AG08396 (cell line): Measurements from ENCODE around the gene EPOP.
A peak's percentile ranks its signal among the peaks of the same experiment; 100 is the strongest.

Experiments used
- DNase-seq: peaks from one replicate; pipeline ENCODE4 v3.0.0; 2012; ENCODE audit warnings: low spot score, mixed read lengths

Gene EPOP

DNA sequence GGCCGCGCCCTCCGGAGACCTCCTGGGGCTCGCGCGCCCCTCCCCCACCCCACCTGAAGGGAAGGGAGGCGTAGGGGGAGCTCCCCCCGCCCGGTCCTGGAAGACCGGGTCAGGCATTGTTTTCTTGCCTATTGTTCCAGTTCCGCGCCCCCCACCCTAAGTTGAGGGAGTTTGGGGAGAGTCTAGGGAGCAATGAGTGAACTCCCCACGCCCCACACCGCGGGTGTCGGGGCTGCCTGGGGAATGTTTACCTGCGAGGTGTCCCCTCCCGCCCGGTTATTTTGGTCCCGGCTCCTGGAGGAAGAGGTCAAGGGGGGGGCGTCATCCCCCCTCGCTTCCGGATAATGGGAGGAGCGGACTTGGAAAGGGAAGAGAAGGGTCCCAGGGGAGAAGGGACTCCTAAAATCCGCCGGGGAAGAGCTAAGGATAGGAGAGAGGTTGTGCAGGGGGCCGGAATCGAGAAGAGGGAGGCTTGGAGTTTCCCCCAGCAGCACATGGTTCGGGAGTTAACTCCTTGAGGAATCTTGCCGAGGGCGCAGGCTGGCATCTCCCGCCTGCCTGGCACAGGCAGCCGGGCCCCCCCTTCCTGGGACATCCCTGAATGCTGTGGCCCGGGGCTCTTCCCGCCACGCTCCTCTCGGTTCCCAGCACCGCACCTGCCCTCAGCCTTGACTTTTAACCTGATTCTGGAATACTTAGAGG is 31.2 kb upstream of the EPOP start:
- DNase-seq = peak; percentile 45

DNA sequence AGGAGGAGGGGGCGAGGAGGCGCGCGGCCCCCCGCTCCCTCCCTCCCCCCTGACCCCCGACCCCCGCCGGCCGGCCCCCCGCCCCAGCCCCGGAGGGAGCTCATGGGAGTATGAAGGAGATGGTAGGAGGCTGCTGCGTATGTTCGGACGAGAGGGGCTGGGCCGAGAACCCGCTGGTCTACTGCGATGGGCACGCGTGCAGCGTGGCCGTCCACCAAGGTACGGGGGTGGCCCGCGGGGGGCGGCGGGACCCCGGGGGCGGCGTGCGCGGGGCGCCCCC is 30.7 kb upstream of the EPOP start:
- DNase-seq = peak; percentile 64

DNA sequence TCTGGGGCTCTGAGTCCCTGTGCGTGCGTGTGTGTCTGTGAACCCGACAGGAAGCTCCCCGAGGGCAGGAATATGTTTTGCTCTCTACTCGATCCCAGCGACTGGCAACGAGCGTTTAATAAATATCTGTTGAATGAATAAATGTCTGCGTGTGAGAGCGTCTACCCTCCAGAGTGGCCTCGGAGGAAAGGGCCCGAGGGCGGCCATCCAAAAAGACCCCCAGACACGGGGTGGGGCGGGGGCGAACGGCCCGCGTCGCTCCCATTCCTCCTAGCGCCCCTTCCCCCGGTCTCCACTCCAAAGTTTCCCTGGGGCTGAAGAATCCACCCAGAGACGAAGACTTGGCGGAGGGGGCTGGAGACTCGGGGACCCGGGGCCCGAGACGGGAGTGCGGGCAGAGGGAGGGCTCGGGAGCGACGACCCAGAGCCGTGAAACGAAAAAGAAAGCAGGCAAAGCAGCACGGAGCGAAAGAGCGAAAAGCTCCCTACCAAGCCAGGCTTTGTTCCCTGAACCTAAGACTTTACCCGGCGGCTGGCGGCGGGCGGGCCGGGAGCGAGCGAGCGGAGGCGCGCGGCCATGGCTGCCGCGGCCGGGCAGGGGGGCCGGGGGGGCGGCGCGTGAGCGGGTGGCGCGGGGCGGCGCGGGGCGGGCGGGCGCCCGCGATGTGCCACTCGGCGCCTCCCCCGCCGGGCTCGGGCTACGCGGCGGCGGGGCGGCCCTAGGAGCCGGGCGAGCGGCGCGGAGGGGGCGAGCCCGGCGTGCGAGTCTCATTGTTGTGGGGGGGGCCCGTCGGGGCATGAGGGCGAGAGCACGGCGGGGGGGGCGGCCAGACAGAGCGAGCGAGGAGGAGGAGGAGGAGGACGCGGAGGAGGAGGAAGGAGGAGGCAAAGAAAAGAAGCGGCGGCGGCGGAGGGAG is 30.1 kb upstream of the EPOP start, which contains the start of gene MLLT6:
Gene MLLT6, plus strand, starts transcription at position 668 of the 917 bp plus-strand sequence. CDS start 360 bp downstream, outside the sequence.
- DNase-seq = peak; percentile 92

DNA sequence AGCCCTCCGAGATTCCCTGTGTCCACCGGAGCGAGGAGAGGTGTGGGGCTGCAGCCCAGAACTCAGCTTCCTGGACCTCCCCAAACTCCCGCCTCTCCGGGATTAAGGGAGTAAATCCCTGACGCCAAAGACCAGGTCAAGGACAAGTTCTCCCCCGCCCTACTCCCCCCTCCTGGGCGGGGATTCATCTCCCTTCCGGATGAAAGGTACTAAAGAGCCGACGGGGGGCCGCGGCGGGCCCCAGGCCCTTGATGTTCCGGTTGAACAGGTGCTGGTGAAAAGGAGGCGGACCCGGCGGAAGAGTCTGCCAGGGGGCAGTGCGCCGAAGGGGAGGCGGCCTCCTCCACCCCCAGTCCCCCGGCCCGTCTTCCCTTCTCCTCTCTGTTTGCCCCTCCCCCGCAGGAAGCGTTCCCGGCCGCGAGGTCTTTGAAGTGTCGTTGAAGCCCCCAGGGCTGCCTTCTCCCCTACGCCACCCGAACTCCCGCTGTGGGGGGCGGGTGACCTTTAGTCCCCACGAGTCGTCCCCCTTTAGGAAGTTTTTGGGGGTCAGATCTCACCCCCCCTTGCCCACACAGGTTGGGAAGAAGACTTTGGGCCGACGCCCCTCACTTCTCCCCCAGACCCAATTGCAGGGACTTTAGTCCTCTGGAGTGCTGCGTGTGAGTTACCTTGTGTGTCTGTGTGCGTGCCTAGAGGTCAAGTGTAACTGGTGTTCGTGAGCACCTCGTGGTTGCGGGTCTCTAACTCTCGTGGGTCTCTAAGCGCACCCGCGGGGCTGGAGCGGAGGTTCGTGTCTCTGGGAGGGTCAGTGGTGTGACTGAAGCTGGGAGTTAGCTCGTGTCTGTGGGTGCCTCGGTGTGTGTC is 29.2 kb upstream of the EPOP start:
- DNase-seq = peak; percentile 46

DNA sequence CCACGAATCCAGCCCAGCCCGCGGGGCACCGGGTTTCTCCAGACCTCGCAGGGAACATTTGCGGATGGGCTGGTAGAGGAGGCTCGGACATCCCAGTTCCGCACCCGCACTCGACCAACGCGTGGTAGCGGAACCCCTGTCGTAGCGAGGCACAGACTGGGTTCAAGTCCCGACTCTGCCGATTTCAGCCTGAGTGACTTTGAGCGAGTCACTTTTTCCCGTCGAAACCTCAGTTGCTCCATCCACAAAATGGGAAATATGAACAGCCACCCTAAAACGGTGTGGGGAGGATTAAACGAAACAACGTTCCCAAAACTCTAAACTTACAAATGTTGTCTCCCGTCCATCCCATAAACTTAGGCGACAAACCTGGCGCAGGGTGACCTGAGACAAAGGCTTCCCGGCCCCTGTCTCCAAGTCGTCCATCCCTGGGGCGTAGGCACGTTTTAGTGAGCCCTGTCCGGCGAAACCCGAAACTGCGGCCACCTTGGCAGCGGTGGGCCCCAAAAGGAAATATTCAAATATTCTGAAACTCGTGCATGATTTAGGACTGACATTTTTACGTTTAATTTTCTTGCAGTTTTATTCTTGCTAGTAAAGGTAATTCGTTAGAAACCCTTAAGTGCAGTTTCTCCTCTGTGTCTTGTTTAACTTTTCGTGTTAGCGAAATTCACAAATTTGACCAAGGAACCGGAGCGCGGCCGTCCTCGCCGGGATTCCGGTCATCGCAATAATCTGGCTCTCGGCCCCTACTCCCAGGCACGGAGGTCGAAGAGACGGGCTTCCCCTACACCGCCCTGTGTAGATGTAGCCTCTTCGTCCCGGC is 28.4 kb upstream of the EPOP start:
- DNase-seq = no peak

DNA sequence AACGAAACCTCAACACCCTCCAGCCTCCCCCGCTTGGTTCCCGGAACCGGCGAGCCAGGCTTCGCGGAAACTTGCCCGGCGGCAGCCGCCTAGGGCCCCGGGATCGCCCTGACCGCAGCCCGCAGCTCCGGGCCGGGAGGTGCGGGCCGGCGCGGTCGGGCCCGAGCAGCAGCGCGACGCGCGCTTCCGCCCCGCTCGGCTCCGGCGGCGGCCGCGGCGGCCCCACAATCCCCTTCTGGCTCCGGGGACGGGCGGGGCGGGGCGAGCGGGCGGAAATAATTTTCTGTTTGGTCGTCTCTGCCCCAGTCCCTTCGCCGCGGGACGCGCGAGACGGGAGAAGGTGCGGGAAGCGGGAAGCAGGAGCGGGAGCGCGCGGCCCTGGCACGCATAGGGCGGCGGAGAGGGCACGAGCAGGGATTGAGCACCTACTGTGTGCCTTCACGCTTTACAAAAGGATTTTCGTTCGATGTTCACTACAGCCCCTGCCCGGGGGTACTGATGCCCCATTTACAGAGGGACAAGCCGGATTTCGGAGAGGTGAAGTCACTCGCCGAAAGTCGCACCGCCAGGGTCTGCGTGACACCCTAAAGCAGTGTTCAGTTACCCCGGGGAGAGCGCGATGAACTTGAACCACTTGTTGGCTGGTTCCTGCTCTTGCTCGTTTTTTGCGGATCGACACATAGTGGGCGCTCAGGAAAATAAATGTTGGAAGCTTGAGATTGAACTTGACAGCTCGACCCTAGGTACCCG is 27.6 kb upstream of the EPOP start:
- peak; percentile 93 for DNase-seq

DNA sequence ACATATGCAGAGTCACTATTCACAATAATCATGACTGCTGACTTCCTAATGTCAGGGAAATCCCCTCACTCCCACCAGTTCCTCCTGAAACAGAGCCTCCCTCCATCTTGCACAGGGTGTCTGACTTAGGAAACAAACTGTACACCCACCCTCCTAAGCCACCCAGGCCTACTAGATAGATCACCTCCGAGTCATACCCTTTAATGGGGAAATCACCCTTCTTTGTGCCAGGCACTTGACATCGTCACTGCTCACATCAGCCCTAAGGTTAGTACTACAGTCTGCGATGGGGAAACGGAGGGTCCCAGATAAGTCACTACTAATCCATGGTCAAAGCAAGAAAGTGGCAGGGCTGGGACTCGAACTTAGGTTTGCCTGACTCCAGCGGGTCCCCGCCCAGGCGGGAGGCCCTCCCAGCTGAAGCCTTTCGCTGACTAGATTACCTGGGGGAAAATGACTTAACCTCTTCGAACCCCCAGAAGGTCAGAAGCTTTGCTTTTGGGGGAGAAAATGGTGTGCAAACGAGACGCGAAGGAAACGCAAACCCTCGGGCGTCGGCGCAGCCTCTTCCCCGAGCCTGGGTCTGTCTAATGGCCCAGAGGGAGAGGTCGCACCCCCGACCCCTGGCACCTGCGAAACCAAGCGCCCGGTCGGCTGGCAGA is 26.9 kb upstream of the EPOP start:
- no peak for DNase-seq

DNA sequence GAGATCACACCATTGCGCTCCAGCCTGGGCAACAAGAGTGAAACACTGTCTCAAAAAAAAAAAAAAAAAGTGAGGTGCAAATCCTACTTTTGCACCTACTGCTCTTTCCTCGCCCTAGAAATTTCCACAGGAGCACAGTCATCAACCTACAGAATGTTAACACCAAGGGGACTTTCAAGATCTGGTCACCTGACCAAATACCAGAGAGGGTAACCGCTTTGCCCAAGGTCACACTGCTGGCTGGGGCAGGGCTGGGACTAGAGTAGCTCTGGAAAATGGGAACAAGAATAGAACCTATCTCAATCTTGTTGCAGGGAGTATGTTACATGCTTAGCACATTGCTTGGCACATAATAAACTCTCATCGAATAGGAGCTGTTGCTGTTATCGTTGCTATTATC is 24.0 kb upstream of the EPOP start:
- no peak for DNase-seq

DNA sequence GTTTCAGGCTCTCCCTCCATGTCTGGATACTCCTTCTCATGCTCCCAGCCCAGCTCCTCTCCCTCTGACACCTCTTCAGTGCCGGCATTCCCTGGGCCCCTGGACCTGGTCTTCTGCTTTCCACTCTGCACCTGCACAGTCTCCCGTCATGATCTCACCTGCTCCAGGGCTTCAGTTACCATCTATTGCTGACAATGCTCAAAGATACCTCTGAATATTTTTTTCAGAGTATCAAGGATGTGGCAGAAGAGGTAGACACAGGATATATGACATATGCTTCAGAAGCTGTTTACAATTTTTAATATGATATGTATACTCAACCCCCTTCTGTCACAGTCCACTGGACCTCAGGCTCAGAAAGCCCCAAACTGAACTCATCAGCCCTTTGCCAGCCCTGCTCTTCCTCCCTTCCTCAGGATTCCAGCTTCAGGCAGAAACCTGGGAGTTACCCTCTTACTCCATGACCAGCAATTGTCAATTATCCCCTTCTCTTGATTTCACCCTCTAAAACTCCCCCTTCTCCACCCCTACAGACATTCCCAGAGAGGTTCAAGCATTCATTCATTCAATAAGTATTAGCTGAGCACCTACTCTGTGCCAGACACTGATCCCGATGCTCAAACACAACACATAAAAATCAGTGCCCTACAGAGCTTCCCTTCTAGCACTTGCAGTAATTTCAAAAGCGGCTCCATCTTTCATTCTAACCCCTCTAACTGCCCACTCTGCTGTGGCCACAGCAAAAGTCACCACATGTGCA is 22.5 kb upstream of the EPOP start:
- no peak for DNase-seq

DNA sequence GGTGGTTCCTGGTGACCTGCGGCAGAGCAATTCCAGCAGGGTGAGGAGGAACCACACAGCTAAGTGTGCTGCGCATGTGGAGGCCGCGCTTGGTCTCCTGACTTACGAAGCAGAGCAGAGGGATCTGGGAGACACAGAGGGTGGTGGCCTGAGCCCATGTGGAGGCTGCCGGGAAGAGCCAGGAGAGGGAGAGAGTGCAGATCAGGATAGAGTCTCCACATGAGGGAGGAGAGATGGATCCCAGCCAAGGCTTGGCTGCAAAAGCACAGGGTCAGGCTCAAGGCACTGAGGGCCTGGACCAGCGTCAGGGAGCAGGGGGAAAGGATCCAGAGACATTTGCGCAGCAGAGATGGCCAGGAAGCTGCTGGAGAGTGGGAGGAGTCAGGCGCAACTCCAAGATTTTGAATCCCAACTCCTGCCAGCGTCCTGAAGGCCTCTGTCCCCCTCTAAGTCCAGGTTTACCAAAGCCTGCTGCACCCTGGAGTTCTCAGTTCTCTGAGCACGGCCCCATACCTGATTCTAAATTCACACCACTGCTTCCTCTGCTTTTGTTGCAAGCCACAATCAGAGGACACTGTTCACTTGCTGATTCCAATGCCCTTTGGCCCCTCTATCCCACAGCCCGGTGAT is 19.1 kb upstream of the EPOP start:
- peak; percentile 44 for DNase-seq

DNA sequence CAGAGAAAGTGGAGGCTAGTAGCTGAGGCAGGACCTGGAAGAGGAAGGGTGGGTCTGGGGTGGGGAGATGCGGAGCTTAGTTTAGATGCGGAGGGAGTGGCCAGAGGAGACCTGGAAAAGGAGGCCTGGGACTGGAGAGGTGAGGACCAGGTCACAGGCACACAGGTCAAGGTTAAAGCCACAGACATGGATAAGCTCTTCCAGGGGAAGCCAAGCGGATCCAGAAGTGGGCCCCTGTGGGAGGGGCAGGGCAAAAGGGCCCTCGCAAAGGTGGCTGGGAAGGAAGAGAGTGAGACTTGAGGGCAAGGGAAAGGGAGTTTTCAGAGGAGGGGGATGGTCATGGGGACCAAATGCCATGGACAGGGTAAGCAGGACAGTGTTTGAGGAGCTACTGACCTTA is 16.4 kb upstream of the EPOP start:
- DNase-seq = no peak

DNA sequence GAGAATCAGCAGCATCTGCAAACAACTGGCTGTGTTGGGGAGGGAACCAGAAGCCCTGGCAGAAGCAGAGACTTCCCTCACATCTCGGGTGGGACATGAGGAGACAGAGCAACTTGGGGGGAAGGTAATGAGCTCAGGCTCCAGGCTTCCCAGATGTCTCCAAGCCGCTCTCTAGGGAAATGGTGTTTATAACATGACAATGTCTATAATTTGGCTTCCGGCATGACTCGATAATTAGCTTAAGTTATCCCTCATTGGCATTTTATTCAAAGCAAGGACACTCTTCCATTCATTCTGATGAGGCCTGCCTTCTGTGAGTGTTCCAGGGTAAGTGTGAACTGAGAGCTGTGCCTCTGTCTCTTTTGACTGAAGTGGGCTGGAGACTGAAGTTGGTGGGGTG is 15.6 kb upstream of the EPOP start:
- no peak for DNase-seq

DNA sequence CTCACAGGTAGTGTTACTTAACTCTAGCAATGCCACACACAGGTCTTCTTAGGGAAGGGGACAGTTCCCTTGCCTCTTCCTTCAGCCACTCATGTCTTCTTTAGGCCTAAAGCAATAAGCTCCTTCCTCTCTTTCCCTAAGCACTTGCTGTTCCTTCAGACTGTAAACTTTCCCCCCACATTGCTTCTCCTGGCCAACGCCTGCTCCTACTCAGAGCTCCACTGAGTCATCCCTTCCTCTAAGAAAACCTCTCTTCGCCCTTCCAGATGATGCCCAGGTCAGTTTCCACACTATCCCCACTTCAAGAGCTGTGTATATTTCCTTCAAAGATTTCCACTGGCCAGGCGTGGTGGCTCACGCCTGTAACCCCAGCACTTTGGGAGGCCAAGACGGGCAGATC is 12.5 kb upstream of the EPOP start:
- no peak for DNase-seq

DNA sequence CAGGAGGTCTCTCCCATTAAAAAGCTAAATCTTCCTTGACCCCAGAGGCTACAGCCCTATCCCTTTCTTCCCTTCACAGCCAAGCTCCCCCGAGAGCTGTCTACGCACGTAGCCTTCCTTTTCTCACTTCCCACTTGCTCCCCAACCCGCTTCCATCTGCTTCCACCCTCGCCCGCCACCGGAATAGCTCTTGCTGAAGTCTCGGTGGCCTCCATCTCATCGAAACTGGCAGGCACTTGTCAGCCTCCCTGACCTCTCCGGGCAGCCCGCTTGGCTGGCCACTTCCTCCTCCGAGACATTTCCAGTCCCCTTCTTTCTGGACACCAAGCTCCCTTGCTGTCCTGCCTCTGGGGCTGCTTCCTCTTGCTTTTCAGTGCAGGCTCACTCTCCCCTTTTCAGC is 10.7 kb upstream of the EPOP start:
- no peak for DNase-seq

DNA sequence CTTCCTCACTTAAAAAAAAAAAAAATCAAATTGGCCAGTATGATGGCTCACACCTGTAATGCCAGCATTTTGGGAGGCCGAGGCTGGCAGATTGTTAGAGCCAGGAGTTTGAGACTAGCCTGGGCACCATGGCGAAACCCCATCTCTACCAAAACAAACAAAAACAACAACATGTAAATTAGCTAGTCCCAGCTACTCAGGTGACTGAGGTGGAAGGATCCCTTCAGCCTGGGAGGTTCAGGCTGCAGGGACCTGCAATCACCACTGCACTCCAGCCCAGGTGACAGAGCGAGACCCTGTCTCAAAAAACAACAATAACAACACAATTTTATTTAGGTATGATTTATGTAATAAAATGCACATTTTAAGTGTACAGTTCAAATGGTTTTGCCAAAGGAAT is 6.3 kb upstream of the EPOP start:
- no peak for DNase-seq

DNA sequence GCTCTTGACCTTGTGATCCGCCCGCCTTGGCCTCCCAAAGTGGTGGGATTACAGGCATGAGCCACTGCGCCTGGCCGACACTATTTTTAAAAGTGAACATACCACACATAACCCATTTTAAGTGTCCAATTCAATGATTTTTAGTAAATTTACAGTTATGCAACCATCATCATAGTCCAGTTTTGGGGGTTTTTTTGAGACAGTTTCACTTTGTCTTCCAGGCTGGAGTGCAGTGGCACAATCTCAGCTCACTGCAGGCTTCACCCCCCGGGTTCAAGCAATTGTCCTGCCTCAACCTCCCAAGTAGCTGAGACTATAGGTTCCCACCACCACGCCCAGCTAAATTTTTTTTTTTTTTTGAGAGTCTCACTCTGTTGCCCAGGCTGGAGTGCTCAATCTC is 3.1 kb upstream of the EPOP start:
- DNase-seq = no peak

DNA sequence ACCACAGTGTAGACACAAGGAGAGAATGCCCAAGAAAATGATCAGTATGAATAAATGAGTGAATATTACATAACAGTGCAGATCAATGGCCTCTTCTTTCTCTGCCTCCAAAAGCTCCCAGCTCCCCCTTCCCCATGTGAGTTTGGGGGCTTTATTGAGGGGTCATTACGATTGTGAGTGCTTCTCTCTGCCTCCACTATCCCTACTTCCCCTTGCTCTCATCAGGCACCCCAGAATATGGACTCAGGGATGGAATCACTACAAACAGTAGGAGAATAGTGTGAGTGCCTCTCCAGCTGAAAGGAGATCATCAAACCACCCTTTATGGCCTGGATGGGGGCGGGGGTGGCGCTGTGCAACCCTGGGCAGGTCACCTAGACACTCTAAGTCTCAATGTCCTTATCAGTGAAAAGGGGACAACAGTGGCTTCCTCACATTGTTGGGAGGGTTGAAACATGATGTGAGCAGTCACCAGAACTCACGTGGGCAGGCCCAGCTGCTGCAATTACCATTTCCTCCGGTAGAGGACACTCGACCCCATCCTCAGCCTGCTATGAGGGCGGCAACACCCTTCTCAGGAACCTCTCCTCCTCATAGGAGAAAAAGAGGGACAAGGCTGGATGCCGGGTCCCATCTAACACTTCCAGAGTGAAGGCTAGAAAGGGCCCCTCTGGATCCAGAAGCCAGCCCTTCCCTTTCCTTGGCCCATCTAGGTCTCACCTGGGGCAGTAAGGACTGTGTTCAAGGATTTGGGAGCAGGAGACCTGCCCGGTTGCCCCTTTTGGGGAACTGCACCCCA is 2.1 kb upstream of the EPOP start:
- DNase-seq = peak; percentile 90

DNA sequence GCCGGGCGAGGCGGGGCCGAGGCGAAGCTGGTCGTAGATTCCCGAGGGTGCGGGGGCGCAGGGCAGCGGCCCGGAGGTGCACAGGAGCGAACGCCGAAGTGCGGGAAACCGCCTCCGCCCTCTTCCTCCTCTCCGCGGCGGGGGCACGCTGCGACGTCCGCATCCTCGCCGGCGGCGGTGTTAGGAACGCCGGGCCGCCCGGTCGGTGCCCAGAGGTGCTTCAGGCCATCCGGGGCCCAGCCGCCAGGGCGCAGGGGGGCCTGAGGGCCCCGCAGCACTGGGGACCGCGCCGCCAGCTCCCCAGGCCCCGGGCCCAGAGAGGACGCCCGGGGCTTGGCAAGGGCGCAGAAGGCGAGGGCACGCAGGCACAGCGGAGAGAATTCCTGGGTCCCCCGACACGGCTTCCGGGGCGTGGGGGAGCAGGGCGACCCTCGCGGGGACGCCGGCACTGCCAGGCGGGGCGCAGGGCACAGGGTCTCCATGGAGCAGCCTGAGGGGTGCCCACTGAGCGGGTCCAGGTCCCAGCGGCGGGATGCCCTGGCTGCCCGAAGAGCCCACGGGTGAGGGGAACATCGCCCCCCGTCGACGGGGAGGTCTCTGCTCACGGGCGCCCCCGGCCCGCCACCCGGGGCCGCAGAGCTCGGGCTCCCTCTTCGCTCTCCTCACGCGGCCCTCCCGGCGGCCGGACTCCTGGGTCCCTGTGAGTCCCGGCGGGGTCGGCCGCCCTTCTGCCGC is 576 bp downstream of the EPOP start:
- DNase-seq = no peak
